MM.1S (cell line): ENCODE measurements around the gene CCER1.

Source experiments
- DNase-seq: peaks from one replicate; pipeline ENCODE4 v3.0.0-alpha.2; 2015
- H2AFZ ChIP-seq: fragments of 300-600 bp; sonication (generic); 2 replicates; pipeline ENCODE4 v1.6.0; 2016; ENCODE audit warnings: antibody characterized with exemption, low read length
- H3F3A ChIP-seq: fragments of 300-600 bp; sonication (generic); 2 replicates; pipeline ENCODE4 v1.6.1; 2016; ENCODE audit warnings: mild to moderate bottlenecking, antibody characterized with exemption, low read length, moderate library complexity, mixed read lengths; ENCODE audit not compliant: insufficient read depth
- H3K27ac ChIP-seq: fragments of 300-600 bp; sonication (generic); 2 replicates; pipeline ENCODE4 v1.5.1; 2016; ENCODE audit warnings: mild to moderate bottlenecking, low read length
- H3K27me3 ChIP-seq: fragments of 300-600 bp; sonication (generic); replicated peaks from 2 replicates; pipeline ENCODE4 v1.6.0; 2016; ENCODE audit warnings: low read length; ENCODE audit not compliant: insufficient read depth
- H3K36me3 ChIP-seq: fragments of 300-600 bp; sonication (generic); replicated peaks from 2 replicates; pipeline ENCODE4 v1.6.1; 2016; ENCODE audit warnings: mild to moderate bottlenecking, low read length, mixed read lengths; ENCODE audit not compliant: insufficient read depth
- H3K4me1 ChIP-seq: fragments of 300-600 bp; sonication (generic); 2 replicates; pipeline ENCODE4 v1.6.1; 2016; ENCODE audit warnings: low read length, mixed read lengths
- H3K4me2 ChIP-seq: fragments of 300-600 bp; sonication (generic); 2 replicates; pipeline ENCODE4 v1.6.0; 2016; ENCODE audit warnings: low read depth, low read length
- H3K4me3 ChIP-seq: fragments of 300-600 bp; sonication (generic); 2 replicates; pipeline ENCODE4 v1.5.1; 2016; ENCODE audit warnings: low read length, mixed read lengths
- H3K79me2 ChIP-seq: fragments of 300-600 bp; sonication (generic); 2 replicates; pipeline ENCODE4 v1.6.1; 2016; ENCODE audit warnings: mixed run types, low read length, mixed read lengths
- H3K9ac ChIP-seq: fragments of 300-600 bp; sonication (generic); 2 replicates; pipeline ENCODE4 v1.6.1; 2016; ENCODE audit warnings: low read length, mixed read lengths
- H3K9me2 ChIP-seq: fragments of 300-600 bp; sonication (generic); replicated peaks from 2 replicates; pipeline ENCODE4 v1.6.1; 2016; ENCODE audit warnings: mild to moderate bottlenecking, low read length, mixed read lengths; ENCODE audit not compliant: insufficient read depth
- H3K9me3 ChIP-seq: fragments of 300-600 bp; sonication (generic); replicated peaks from 2 replicates; pipeline ENCODE4 v1.6.1; 2016; ENCODE audit warnings: mild to moderate bottlenecking, low read length, mixed read lengths; ENCODE audit not compliant: insufficient read depth
- H4K20me1 ChIP-seq: fragments of 300-600 bp; sonication (generic); 2 replicates; pipeline ENCODE4 v1.6.1; 2016; ENCODE audit warnings: mild to moderate bottlenecking, low read length, moderate library complexity, mixed read lengths; ENCODE audit not compliant: insufficient read depth
- EZH2 ChIP-seq: fragments of 300-600 bp; sonication (generic); optimal IDR thresholded peaks from 2 replicates; pipeline ENCODE3; 2017; ENCODE audit warnings: low read depth, mild to moderate bottlenecking, antibody characterized with exemption, low read length, mixed read lengths
- EZH2phosphoT487 ChIP-seq: fragments of 300-600 bp; sonication (generic); IDR thresholded peaks from 2 replicates; pipeline ENCODE4 v1.6.1; 2018; ENCODE audit warnings: antibody characterized with exemption, low read length
- TF ChIP-seq, protein P1 (sequence below): fragments of 300-600 bp; sonication (generic); IDR thresholded peaks from 2 replicates; pipeline ENCODE4 v1.5.1; 2016; ENCODE audit warnings: antibody characterized with exemption, low read length, mixed read lengths

CCER1 gene

DNA sequence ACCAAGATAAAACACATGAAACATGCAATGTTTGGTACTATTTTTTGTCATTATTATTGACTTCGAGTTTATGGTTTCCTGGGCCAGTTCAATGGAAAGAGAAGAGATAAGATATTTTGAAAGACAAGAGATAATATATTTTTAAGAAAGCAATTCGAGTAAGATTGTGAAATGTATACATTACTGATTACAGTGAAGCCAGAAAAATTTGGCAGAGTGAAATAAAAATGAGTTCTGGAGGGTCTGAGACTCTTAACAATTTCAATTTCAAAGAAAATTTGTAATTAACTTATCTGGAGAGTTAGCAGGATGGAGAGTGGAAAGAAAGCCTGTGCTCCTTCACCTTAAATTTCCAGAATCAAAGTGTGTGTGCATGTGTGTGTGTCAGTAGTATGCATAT lies 17.3 kb downstream of the CCER1 start:
- Histone ChIP-seq H3K4me2 (no peak overlapping the region), H3K9ac (no peak overlapping the region), H4K20me1 (no peaks in the 10 kb centered on the region), H3K4me3 (no peak overlapping the region), H3K9me2 (no peaks in the 10 kb centered on the region), H2AFZ (no peak overlapping the region), H3K9me3 (no peaks in the 10 kb centered on the region), H3F3A (no peaks in the 10 kb centered on the region), H3K27me3 (no peaks in the 10 kb centered on the region), H3K36me3 (no peaks in the 10 kb centered on the region), H3K4me1 (no peaks in the 10 kb centered on the region), H3K27ac (no peak overlapping the region), H3K79me2 (no peaks in the 10 kb centered on the region)
- TF ChIP-seq EZH2 = no peak
- TF ChIP-seq, protein P1, sequence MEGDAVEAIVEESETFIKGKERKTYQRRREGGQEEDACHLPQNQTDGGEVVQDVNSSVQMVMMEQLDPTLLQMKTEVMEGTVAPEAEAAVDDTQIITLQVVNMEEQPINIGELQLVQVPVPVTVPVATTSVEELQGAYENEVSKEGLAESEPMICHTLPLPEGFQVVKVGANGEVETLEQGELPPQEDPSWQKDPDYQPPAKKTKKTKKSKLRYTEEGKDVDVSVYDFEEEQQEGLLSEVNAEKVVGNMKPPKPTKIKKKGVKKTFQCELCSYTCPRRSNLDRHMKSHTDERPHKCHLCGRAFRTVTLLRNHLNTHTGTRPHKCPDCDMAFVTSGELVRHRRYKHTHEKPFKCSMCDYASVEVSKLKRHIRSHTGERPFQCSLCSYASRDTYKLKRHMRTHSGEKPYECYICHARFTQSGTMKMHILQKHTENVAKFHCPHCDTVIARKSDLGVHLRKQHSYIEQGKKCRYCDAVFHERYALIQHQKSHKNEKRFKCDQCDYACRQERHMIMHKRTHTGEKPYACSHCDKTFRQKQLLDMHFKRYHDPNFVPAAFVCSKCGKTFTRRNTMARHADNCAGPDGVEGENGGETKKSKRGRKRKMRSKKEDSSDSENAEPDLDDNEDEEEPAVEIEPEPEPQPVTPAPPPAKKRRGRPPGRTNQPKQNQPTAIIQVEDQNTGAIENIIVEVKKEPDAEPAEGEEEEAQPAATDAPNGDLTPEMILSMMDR = no peak
- TF ChIP-seq EZH2phosphoT487 = no peak
- no peak for DNase-seq

DNA sequence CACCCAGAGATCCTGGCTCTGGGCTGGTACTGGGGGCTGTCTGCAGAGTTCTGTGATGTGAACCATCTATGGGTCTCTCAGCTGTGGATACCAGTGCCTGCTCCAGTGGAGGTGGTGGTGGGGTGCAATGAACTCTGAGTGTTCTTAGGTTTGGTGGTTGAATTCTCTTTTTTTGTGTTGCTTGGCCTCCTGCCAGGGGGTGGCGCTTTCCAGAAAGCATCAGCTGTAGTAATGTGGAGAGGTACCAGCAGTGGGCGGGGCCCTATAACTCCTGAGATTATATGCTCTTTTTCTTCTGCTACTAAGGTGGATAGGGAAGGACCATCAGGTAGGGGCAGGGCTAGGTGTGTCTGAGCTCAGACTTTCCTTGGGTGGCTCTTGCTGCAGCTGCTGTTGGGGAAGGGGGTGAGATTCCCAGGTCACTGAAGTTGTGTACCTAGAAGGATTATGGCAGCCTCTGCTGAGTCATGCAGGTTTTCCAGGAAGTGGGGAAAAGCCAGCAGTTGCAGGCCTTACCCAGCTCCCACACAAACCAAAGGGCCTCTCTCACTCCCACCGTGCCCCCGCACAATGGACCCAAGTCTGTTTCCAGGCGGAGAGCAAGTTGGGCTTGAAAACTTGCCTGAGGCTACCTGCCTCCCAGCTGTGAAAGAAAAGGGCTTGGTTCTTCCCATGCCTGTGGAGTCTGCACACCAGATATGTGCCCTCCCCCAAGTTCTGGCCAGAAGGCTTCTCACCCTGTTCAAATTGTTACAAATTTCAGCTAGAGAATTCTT lies 18.6 kb downstream of the CCER1 start:
- Histone ChIP-seq H3K9me2 (no peaks in the 10 kb centered on the region), H3K9ac (no peak overlapping the region), H2AFZ (no peak overlapping the region), H3K4me2 (no peak overlapping the region), H3K79me2 (no peaks in the 10 kb centered on the region), H3K36me3 (no peaks in the 10 kb centered on the region), H4K20me1 (no peaks in the 10 kb centered on the region), H3K27me3 (no peaks in the 10 kb centered on the region), H3K4me1 (no peaks in the 10 kb centered on the region), H3K27ac (no peak overlapping the region), H3K4me3 (no peak overlapping the region), H3F3A (no peaks in the 10 kb centered on the region), H3K9me3 (no peaks in the 10 kb centered on the region)
- TF ChIP-seq, protein P1 = no peak
- no peak for TF ChIP-seq EZH2phosphoT487
- TF ChIP-seq EZH2 = no peak
- no peak for DNase-seq

- no peak overlapping the region for H2AFZ ChIP-seq
- TF ChIP-seq EZH2 = no peak
- TF ChIP-seq EZH2phosphoT487 = no peak
- TF ChIP-seq, protein P1 = no peak
- no peaks in the 10 kb centered on the region for H3F3A ChIP-seq
- no peak overlapping the region for H3K4me3 ChIP-seq
- H3K79me2 ChIP-seq = no peaks in the 10 kb centered on the region
- no peaks in the 10 kb centered on the region for H3K36me3 ChIP-seq
- H3K4me2 ChIP-seq = no peak overlapping the region
- H3K4me1 ChIP-seq = no peaks in the 10 kb centered on the region
- DNase-seq = no peak
- no peaks in the 10 kb centered on the region for H3K9me2 ChIP-seq
- H3K9me3 ChIP-seq = no peaks in the 10 kb centered on the region
- no peak overlapping the region for H3K27ac ChIP-seq
- H3K27me3 ChIP-seq = no peaks in the 10 kb centered on the region
- H3K9ac ChIP-seq = no peak overlapping the region
- no peaks in the 10 kb centered on the region for H4K20me1 ChIP-seq
Observed at GRCh38 chr12:90925562-90925961, 29.4 kb downstream of the CCER1 start.
